Measurements from ENCODE around the gene ABR.
"Not testable (repeated sequence)": the region's sequence is repeated elsewhere in the genome, so short reads cannot be mapped to it uniquely, and the experiment has no call there.

DNA sequence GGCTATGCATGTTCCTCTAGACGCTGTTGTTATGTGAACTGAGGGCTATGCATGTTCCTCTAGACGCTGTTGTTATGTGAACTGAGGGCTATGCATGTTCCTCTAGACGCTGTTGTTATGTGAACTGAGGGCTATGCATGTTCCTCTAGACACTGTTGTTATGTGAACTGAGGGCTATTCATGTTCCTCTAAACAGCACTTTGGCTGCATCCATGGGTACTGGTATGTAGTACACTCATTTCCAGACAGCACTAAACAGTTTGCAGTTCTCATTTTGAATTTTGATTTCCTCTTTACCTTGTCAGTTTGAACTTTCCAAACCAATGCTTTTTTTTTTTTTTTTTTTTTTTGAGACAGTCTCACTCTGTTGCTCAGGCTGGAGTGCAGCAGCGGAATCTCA is 114.4 kb downstream of the ABR start:
- TF ChIP-seq, protein P1, sequence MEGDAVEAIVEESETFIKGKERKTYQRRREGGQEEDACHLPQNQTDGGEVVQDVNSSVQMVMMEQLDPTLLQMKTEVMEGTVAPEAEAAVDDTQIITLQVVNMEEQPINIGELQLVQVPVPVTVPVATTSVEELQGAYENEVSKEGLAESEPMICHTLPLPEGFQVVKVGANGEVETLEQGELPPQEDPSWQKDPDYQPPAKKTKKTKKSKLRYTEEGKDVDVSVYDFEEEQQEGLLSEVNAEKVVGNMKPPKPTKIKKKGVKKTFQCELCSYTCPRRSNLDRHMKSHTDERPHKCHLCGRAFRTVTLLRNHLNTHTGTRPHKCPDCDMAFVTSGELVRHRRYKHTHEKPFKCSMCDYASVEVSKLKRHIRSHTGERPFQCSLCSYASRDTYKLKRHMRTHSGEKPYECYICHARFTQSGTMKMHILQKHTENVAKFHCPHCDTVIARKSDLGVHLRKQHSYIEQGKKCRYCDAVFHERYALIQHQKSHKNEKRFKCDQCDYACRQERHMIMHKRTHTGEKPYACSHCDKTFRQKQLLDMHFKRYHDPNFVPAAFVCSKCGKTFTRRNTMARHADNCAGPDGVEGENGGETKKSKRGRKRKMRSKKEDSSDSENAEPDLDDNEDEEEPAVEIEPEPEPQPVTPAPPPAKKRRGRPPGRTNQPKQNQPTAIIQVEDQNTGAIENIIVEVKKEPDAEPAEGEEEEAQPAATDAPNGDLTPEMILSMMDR (IDR thresholded peaks at IDR 0.05; ENCODE audit: low read depth, low read length) = not testable (repeated sequence)
- not testable (repeated sequence) for TF ChIP-seq POLR2A (IDR thresholded peaks at IDR 0.05; ENCODE audit: extremely low read depth, insufficient read length); MYC (IDR thresholded peaks at IDR 0.05; ENCODE audit: low read depth, low read length)

All from NB4 (cell line).